K562 (cell line): Measurements from ENCODE around the gene CCM2. TPM values are rescaled to one million over a fixed set of nuclear protein-coding genes. Genes with fewer than 3 reads are reported as not detected.
A peak's percentile ranks its signal among the peaks of the same experiment; 100 is the strongest.

Experiments
- ARNT ChIP-seq, 2 experiments: fragments of 450-650 bp; IDR thresholded peaks; 2 replicates each; pipeline ENCODE4 v1.6.1; 2016; ENCODE audit warnings: mild to moderate bottlenecking in 1 of 2
- BRD9 ChIP-seq: fragments of 450-650 bp; IDR thresholded peaks from 2 replicates; pipeline ENCODE4 v1.6.1; 2018; ENCODE audit warnings: low read depth; ENCODE audit not compliant: partially characterized antibody
- CAMTA2 ChIP-seq: fragments of 250-450 bp; sonication (Bioruptor Pico); conservative IDR thresholded peaks from 2 replicates; pipeline ENCODE4 v1.5.1; 2022
- EP300 ChIP-seq: IDR thresholded peaks from 2 replicates; pipeline ENCODE4 v1.6.1; 2012; ENCODE audit warnings: low read length, improper control_type of control experiment
- HCFC1 ChIP-seq: IDR thresholded peaks from 2 replicates; pipeline ENCODE4 v1.6.1; 2012; ENCODE audit warnings: low read depth, low read length, improper control_type of control experiment
- HDGF ChIP-seq: fragments of 450-650 bp; IDR thresholded peaks from 2 replicates; pipeline ENCODE4 v1.6.1; 2016
- HIVEP1 ChIP-seq: fragments of 250-450 bp; sonication (Bioruptor Pico); IDR thresholded peaks from 2 replicates; pipeline ENCODE4 v1.4.0; 2020; ENCODE audit warnings: mild to moderate bottlenecking
- MAFG ChIP-seq: fragments of 450-650 bp; conservative IDR thresholded peaks from 2 replicates; pipeline ENCODE4 v1.6.1; 2016; ENCODE audit warnings: missing genetic modification characterization, missing compliant biosample characterization
- MAZ ChIP-seq, 2 experiments: fragments of 450-650 bp in 1 of 2; sonication (generic) in 1 of 2; formaldehyde crosslinking; IDR thresholded peaks in 1 of 2; conservative IDR thresholded peaks in 1 of 2; 2 replicates each; pipeline versions ENCODE4 v1.4.0 to v1.5.0; 2020; ENCODE audit warnings: mild to moderate bottlenecking in 1 of 2, missing genetic modification reagents in 1 of 2
- NR1H2 ChIP-seq: sonication (generic); formaldehyde crosslinking; IDR thresholded peaks from 2 replicates; pipeline ENCODE4 v1.4.0; 2020; ENCODE audit warnings: mild to moderate bottlenecking, missing genetic modification reagents
- RNF219 ChIP-seq: fragments of 250-450 bp; sonication (Bioruptor Pico); IDR thresholded peaks from 2 replicates; pipeline ENCODE4 v1.5.0; 2022; ENCODE audit warnings: mild to moderate bottlenecking
- SIRT6 ChIP-seq: IDR thresholded peaks from one replicate; pipeline ENCODE4 v1.6.1; 2012; ENCODE audit warnings: low read depth, mild to moderate bottlenecking, control low read depth, inconsistent platforms, low read length, moderate library complexity
- TAF7 ChIP-seq: fragments of 450-650 bp; IDR thresholded peaks from 2 replicates; pipeline ENCODE4 v1.6.1; 2016; ENCODE audit warnings: missing genetic modification characterization, missing compliant biosample characterization
- ZBTB2 ChIP-seq: fragments of 450-650 bp; IDR thresholded peaks from 2 replicates; pipeline ENCODE4 v1.6.1; 2016; ENCODE audit warnings: antibody characterized with exemption
- ZNF143 ChIP-seq: sonication (generic); formaldehyde crosslinking; IDR thresholded peaks from 2 replicates; pipeline ENCODE4 v1.9.0; 2022; ENCODE audit warnings: mild to moderate bottlenecking, missing genetic modification reagents
- ZNF197 ChIP-seq: fragments of 200-800 bp; sonication (Bioruptor generic); IDR thresholded peaks from 2 replicates; pipeline ENCODE4 v1.6.1; 2016; ENCODE audit warnings: low read depth, missing genetic modification characterization, missing compliant biosample characterization
- ZNF354B ChIP-seq: fragments of 250-450 bp; sonication (Bioruptor Pico); IDR thresholded peaks from 2 replicates; pipeline ENCODE4 v1.4.0; 2020
- polyA plus RNA-seq, 8 experiments: library from polyadenylated mRNA; depleted of rRNA in 4 of 8; stranded (reverse) in 5 of 8; unstranded in 3 of 8; fragments of >200 nt; fragmentation: Nextera tagmentation in 2 of 8; fragmentation: Illumina TruSeq in 1 of 8; extraction: Ambion mirVana in 2 of 8; extraction: Trizol in 1 of 8; gene quantifications; 2 replicates each; pipeline versions ENCODE4 v1.2.1 to v1.2.3, GENCODE V29; 2011 to 2014; ENCODE audit warnings: inconsistent platforms in 1 of 8, missing spikeins in 1 of 8
- total RNA-seq, 7 experiments: library from RNA; depleted of rRNA in 6 of 7; stranded (reverse); fragments of >200 nt in 6 of 7; fragmentation: Illumina TruSeq in 2 of 7; extraction: Trizol in 2 of 7; gene quantifications; 2 replicates each; pipeline versions ENCODE4 v1.2.1 to v1.2.3, GENCODE V29; 2011 to 2021; ENCODE audit warnings: low replicate concordance in 1 of 7
- TF ChIP-seq, protein P1 (sequence below): sonication (generic); formaldehyde crosslinking; IDR thresholded peaks from 2 replicates; pipeline ENCODE4 v1.8.0; 2022; ENCODE audit warnings: mild to moderate bottlenecking, missing genetic modification reagents
- TF ChIP-seq, protein P2 (sequence below): fragments of 250-450 bp; sonication (Bioruptor Pico); IDR thresholded peaks from 2 replicates; pipeline ENCODE4 v1.8.0; 2021; ENCODE audit warnings: borderline replicate concordance, mild to moderate bottlenecking, moderate library complexity; ENCODE audit not compliant: poor library complexity, severe bottlenecking

Gene CCM2
- total and polyA plus RNA-seq, 9 of the 15 experiments (the other 6 are each of a cell fraction or from before 2014, with no cell fraction given), result 0.41 to 38.6 (median 25.9) TPM

- TF ChIP-seq ARNT (IDR thresholded peaks at IDR 0.05) (peak in 1 of 2 experiments; percentile 70; a peak in 2 of 4 replicates), ZNF143 (CRISPR knock-in tag) (peak; percentile 57; the same call in 1 of the 2 replicates), CAMTA2 (no peak), HIVEP1 (CRISPR knock-in tag) (no peak), HCFC1 (peak; percentile 77), NR1H2 (CRISPR knock-in tag) (no peak), MAZ (CRISPR knock-in tag; conservative IDR thresholded peaks at IDR 0.05 in 1 of 2, IDR thresholded peaks at IDR 0.05 in 1 of 2) (peak in 1 of 2 experiments; percentile 77; a peak in 3 of 4 replicates), ZNF197 (CRISPR knock-in tag) (no peak; the same call in 1 of the 2 replicates), HDGF (no peak), MAFG (no peak), TAF7 (tag) (peak; percentile 54; the same call in 1 of the 2 replicates), ZBTB2 (no peak), SIRT6 (no peak), ZNF354B (no peak), BRD9 (peak; percentile 79), EP300 (peak; percentile 10; the same call in 1 of the 2 replicates), RNF219 (no peak)
- TF ChIP-seq, protein P1, sequence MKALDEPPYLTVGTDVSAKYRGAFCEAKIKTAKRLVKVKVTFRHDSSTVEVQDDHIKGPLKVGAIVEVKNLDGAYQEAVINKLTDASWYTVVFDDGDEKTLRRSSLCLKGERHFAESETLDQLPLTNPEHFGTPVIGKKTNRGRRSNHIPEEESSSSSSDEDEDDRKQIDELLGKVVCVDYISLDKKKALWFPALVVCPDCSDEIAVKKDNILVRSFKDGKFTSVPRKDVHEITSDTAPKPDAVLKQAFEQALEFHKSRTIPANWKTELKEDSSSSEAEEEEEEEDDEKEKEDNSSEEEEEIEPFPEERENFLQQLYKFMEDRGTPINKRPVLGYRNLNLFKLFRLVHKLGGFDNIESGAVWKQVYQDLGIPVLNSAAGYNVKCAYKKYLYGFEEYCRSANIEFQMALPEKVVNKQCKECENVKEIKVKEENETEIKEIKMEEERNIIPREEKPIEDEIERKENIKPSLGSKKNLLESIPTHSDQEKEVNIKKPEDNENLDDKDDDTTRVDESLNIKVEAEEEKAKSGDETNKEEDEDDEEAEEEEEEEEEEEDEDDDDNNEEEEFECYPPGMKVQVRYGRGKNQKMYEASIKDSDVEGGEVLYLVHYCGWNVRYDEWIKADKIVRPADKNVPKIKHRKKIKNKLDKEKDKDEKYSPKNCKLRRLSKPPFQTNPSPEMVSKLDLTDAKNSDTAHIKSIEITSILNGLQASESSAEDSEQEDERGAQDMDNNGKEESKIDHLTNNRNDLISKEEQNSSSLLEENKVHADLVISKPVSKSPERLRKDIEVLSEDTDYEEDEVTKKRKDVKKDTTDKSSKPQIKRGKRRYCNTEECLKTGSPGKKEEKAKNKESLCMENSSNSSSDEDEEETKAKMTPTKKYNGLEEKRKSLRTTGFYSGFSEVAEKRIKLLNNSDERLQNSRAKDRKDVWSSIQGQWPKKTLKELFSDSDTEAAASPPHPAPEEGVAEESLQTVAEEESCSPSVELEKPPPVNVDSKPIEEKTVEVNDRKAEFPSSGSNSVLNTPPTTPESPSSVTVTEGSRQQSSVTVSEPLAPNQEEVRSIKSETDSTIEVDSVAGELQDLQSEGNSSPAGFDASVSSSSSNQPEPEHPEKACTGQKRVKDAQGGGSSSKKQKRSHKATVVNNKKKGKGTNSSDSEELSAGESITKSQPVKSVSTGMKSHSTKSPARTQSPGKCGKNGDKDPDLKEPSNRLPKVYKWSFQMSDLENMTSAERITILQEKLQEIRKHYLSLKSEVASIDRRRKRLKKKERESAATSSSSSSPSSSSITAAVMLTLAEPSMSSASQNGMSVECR (CRISPR knock-in tag), result no peak
- TF ChIP-seq, protein P2, sequence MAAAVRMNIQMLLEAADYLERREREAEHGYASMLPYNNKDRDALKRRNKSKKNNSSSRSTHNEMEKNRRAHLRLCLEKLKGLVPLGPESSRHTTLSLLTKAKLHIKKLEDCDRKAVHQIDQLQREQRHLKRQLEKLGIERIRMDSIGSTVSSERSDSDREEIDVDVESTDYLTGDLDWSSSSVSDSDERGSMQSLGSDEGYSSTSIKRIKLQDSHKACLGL (CRISPR knock-in tag), result no peak
Measured at GRCh38 chr7:44999245-45000092, 532 bp upstream of the CCM2 start (continued).
